SK-N-SH treated with all-trans-retinoic acid at 6 μM for 48 hours (cell line): ENCODE measurements around the gene XPR1.

Experiments used
- ATAC-seq: fragments of 200-7000 bp; cut with Tn5 transposase; 3 replicates; pipeline ENCODE4 v1.9.1; 2020; ENCODE audit warnings: mild to moderate bottlenecking, moderate library complexity
- ARNTL ChIP-seq: fragments of 450-650 bp; formaldehyde crosslinking; IDR thresholded peaks from 2 replicates; pipeline ENCODE4 v1.5.0; 2020; ENCODE audit warnings: low read depth, mild to moderate bottlenecking, moderate library complexity, borderline replicate concordance
- BACH2 ChIP-seq: fragments of 250-450 bp; sonication (Bioruptor Pico); IDR thresholded peaks from 2 replicates; pipeline ENCODE4 v1.9.0; 2021; ENCODE audit warnings: mild to moderate bottlenecking, borderline replicate concordance
- CREB5 ChIP-seq: fragments of 250-450 bp; sonication (Bioruptor Pico); IDR thresholded peaks from 2 replicates; pipeline ENCODE4 v1.5.1; 2020; ENCODE audit warnings: low read depth, mild to moderate bottlenecking, moderate library complexity
- CSRNP3 ChIP-seq: fragments of 250-450 bp; sonication (Bioruptor Pico); IDR thresholded peaks from 2 replicates; pipeline ENCODE4 v1.5.1; 2021; ENCODE audit warnings: mild to moderate bottlenecking, moderate library complexity
- ESRRG ChIP-seq: fragments of 250-450 bp; sonication (Bioruptor Pico); IDR thresholded peaks from 2 replicates; pipeline ENCODE4 v1.6.1; 2021; ENCODE audit warnings: mild to moderate bottlenecking
- GLIS3 ChIP-seq: fragments of 250-450 bp; sonication (Bioruptor Pico); IDR thresholded peaks from 2 replicates; pipeline ENCODE4 v1.5.0; 2020; ENCODE audit warnings: mild to moderate bottlenecking, moderate library complexity
- ISL1 ChIP-seq: fragments of 250-450 bp; sonication (Bioruptor Pico); IDR thresholded peaks from 2 replicates; pipeline ENCODE4 v2.1.2; 2022; ENCODE audit warnings: mild to moderate bottlenecking, moderate library complexity
- OSR1 ChIP-seq: fragments of 250-450 bp; sonication (Bioruptor Pico); IDR thresholded peaks from 2 replicates; pipeline ENCODE4 v1.8.0; 2022; ENCODE audit warnings: moderate library complexity, mild to moderate bottlenecking, inconsistent platforms
- PPARA ChIP-seq: fragments of 250-450 bp; sonication (Bioruptor Pico); IDR thresholded peaks from 2 replicates; pipeline ENCODE4 v1.5.0; 2020; ENCODE audit warnings: mild to moderate bottlenecking, borderline replicate concordance
- RARB ChIP-seq: fragments of 250-450 bp; sonication (Bioruptor Pico); IDR thresholded peaks from 2 replicates; pipeline ENCODE4 v1.8.0; 2021; ENCODE audit warnings: mild to moderate bottlenecking, moderate library complexity
- SNAI2 ChIP-seq: fragments of 250-450 bp; sonication (Bioruptor Pico); IDR thresholded peaks from 2 replicates; pipeline ENCODE4 v1.5.0; 2020; ENCODE audit warnings: mild to moderate bottlenecking, moderate library complexity
- TCF4 ChIP-seq: fragments of 250-450 bp; sonication (Bioruptor Pico); IDR thresholded peaks from 2 replicates; pipeline ENCODE4 v1.8.0; 2021; ENCODE audit warnings: mild to moderate bottlenecking, moderate library complexity, borderline replicate concordance
- TOX ChIP-seq: fragments of 250-450 bp; sonication (Bioruptor Pico); IDR thresholded peaks from 2 replicates; pipeline ENCODE4 v1.8.0; 2021; ENCODE audit warnings: mild to moderate bottlenecking, moderate library complexity, borderline replicate concordance
- ZC3H10 ChIP-seq: fragments of 250-450 bp; sonication (Bioruptor Pico); IDR thresholded peaks from 2 replicates; pipeline ENCODE4 v1.5.1; 2021; ENCODE audit warnings: mild to moderate bottlenecking, moderate library complexity
- ZFP3 ChIP-seq: fragments of 250-450 bp; sonication (Bioruptor Pico); IDR thresholded peaks from 2 replicates; pipeline ENCODE4 v1.5.0; 2020; ENCODE audit warnings: mild to moderate bottlenecking, moderate library complexity
- ZFP30 ChIP-seq: fragments of 450-650 bp; formaldehyde crosslinking; IDR thresholded peaks from 2 replicates; pipeline ENCODE4 v1.5.0; 2022; ENCODE audit warnings: mild to moderate bottlenecking, moderate library complexity
- ZNF565 ChIP-seq: fragments of 450-650 bp; formaldehyde crosslinking; conservative IDR thresholded peaks from 2 replicates; pipeline ENCODE4 v1.5.0; 2020; ENCODE audit warnings: low read depth, mild to moderate bottlenecking, moderate library complexity
- ZNF70 ChIP-seq: fragments of 450-650 bp; formaldehyde crosslinking; IDR thresholded peaks from 2 replicates; pipeline ENCODE4 v1.5.0; 2020; ENCODE audit warnings: mild to moderate bottlenecking, moderate library complexity
- ZNF8 ChIP-seq: fragments of 450-650 bp; formaldehyde crosslinking; IDR thresholded peaks from 2 replicates; pipeline ENCODE4 v1.5.0; 2020; ENCODE audit warnings: mild to moderate bottlenecking, moderate library complexity
- TF ChIP-seq, protein P1 (sequence below): fragments of 250-450 bp; sonication (Bioruptor Pico); IDR thresholded peaks from 2 replicates; pipeline ENCODE4 v1.8.0; 2020; ENCODE audit warnings: mild to moderate bottlenecking, moderate library complexity, borderline replicate concordance
- TF ChIP-seq, protein P2 (sequence below): fragments of 250-450 bp; sonication (Bioruptor Pico); IDR thresholded peaks from 2 replicates; pipeline ENCODE4 v1.8.0; 2021; ENCODE audit warnings: low read depth, mild to moderate bottlenecking, moderate library complexity, borderline replicate concordance

XPR1 gene

GRCh38 chr1:180636138-180636537, 4.3 kb downstream of the XPR1 start:
- ATAC-seq = no peak
- TF ChIP-seq ISL1 (CRISPR knock-in tag) = no peak
- no peak for TF ChIP-seq ZFP30 (CRISPR knock-in tag)

GRCh38 chr1:180639871-180640270, 8.0 kb downstream of the XPR1 start:
- no peak for TF ChIP-seq GLIS3 (CRISPR knock-in tag)
- TF ChIP-seq CREB5 = no peak
- no peak for TF ChIP-seq CSRNP3 (CRISPR knock-in tag)
- no peak for TF ChIP-seq SNAI2
- TF ChIP-seq, protein P1, sequence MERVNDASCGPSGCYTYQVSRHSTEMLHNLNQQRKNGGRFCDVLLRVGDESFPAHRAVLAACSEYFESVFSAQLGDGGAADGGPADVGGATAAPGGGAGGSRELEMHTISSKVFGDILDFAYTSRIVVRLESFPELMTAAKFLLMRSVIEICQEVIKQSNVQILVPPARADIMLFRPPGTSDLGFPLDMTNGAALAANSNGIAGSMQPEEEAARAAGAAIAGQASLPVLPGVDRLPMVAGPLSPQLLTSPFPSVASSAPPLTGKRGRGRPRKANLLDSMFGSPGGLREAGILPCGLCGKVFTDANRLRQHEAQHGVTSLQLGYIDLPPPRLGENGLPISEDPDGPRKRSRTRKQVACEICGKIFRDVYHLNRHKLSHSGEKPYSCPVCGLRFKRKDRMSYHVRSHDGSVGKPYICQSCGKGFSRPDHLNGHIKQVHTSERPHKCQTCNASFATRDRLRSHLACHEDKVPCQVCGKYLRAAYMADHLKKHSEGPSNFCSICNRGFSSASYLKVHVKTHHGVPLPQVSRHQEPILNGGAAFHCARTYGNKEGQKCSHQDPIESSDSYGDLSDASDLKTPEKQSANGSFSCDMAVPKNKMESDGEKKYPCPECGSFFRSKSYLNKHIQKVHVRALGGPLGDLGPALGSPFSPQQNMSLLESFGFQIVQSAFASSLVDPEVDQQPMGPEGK (CRISPR knock-in tag) = no peak
- TF ChIP-seq PPARA = no peak
- TF ChIP-seq TOX (CRISPR knock-in tag) = no peak
- TF ChIP-seq ZFP3 (CRISPR knock-in tag) = no peak
- TF ChIP-seq, protein P2, sequence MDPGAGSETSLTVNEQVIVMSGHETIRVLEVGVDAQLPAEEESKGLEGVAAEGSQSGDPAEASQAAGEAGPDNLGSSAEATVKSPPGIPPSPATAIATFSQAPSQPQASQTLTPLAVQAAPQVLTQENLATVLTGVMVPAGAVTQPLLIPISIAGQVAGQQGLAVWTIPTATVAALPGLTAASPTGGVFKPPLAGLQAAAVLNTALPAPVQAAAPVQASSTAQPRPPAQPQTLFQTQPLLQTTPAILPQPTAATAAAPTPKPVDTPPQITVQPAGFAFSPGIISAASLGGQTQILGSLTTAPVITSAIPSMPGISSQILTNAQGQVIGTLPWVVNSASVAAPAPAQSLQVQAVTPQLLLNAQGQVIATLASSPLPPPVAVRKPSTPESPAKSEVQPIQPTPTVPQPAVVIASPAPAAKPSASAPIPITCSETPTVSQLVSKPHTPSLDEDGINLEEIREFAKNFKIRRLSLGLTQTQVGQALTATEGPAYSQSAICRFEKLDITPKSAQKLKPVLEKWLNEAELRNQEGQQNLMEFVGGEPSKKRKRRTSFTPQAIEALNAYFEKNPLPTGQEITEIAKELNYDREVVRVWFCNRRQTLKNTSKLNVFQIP = no peak
- TF ChIP-seq ESRRG (CRISPR knock-in tag) = no peak
- TF ChIP-seq ARNTL (CRISPR knock-in tag) = no peak
- no peak for TF ChIP-seq ZNF565
- no peak for TF ChIP-seq BACH2 (CRISPR knock-in tag)
- no peak for TF ChIP-seq RARB (CRISPR knock-in tag)
- TF ChIP-seq TCF4 (CRISPR knock-in tag) = no peak
- no peak for TF ChIP-seq OSR1 (CRISPR knock-in tag)
- ATAC-seq = no peak

GRCh38 chr1:180640531-180640949, 8.7 kb downstream of the XPR1 start:
- ATAC-seq = no peak
- TF ChIP-seq ISL1 (CRISPR knock-in tag) (no peak), TCF4 (CRISPR knock-in tag) (no peak), SNAI2 (no peak), ARNTL (CRISPR knock-in tag) (no peak), ZNF565 (no peak), TOX (CRISPR knock-in tag) (no peak), ZNF8 (CRISPR knock-in tag) (no peak), GLIS3 (CRISPR knock-in tag) (no peak), BACH2 (CRISPR knock-in tag) (no peak), ESRRG (CRISPR knock-in tag) (no peak)
- TF ChIP-seq, protein P1 (CRISPR knock-in tag) = no peak

GRCh38 chr1:180641662-180642061, 9.8 kb downstream of the XPR1 start:
- ATAC-seq = no peak
- no peak for TF ChIP-seq BACH2 (CRISPR knock-in tag)
- TF ChIP-seq ZFP3 (CRISPR knock-in tag) = no peak
- no peak for TF ChIP-seq CSRNP3 (CRISPR knock-in tag)
- TF ChIP-seq ZFP30 (CRISPR knock-in tag) = no peak
- TF ChIP-seq GLIS3 (CRISPR knock-in tag) = no peak
- no peak for TF ChIP-seq SNAI2
- TF ChIP-seq ZNF565 = no peak
- no peak for TF ChIP-seq ZC3H10 (CRISPR knock-in tag)
- no peak for TF ChIP-seq ISL1 (CRISPR knock-in tag)
- TF ChIP-seq TOX (CRISPR knock-in tag) = no peak
- no peak for TF ChIP-seq OSR1 (CRISPR knock-in tag)
- no peak for TF ChIP-seq CREB5
- no peak for TF ChIP-seq ZNF70 (CRISPR knock-in tag)
- no peak for TF ChIP-seq ESRRG (CRISPR knock-in tag)
- no peak for TF ChIP-seq PPARA
